NCI-H510A (cell line): ENCODE results near the gene MORC3.
A peak's percentile ranks its signal among the peaks of the same experiment; 100 is the strongest.
"Not testable (repeated sequence)": the region's sequence is repeated elsewhere in the genome, so short reads cannot be mapped to it uniquely, and the experiment has no call there.

Experiments used
- DNase-seq: peaks from one replicate; lab custom pipeline; 2025; lab: John Stamatoyannopoulos, UW

Gene MORC3

GRCh38 chr21:36319767-36320420, at the start of gene MORC3:
Gene MORC3 (plus strand): TSS chr21:36320197. CDS start chr21:36320265, 68 bp downstream.
- peak; percentile 94 for DNase-seq

- DNase-seq: not testable (repeated sequence)
Observed at GRCh38 chr21:36270786-36271695, 49.0 kb upstream of the MORC3 start.

GRCh38 chr21:36274128-36274527, 45.9 kb upstream of the MORC3 start:
- no peak for DNase-seq

- DNase-seq: no peak
Observed at GRCh38 chr21:36282568-36283230, 37.3 kb upstream of the MORC3 start.

GRCh38 chr21:36283231-36283622, 36.8 kb upstream of the MORC3 start:
- DNase-seq: not testable (repeated sequence)

- DNase-seq: no peak
Observed at GRCh38 chr21:36288651-36289243, 31.2 kb upstream of the MORC3 start.

- DNase-seq: no peak
Observed at GRCh38 chr21:36291509-36291908, 28.5 kb upstream of the MORC3 start.

- no peak for DNase-seq
Observed at GRCh38 chr21:36297406-36297937, 22.5 kb upstream of the MORC3 start.

- DNase-seq: no peak
Observed at GRCh38 chr21:36297938-36298572, 21.9 kb upstream of the MORC3 start.

GRCh38 chr21:36306872-36307534, 13.0 kb upstream of the MORC3 start:
- no peak for DNase-seq

- DNase-seq: no peak
Observed at GRCh38 chr21:36310016-36310415, 10.0 kb upstream of the MORC3 start.

GRCh38 chr21:36313446-36313845, 6.6 kb upstream of the MORC3 start:
- DNase-seq: not testable (repeated sequence)

GRCh38 chr21:36316045-36316444, 4.0 kb upstream of the MORC3 start:
- DNase-seq: not testable (repeated sequence)

- no peak for DNase-seq
Observed at GRCh38 chr21:36316872-36317484, 3.0 kb upstream of the MORC3 start.

- not testable (repeated sequence) for DNase-seq
Observed at GRCh38 chr21:36319406-36319766, 611 bp upstream of the MORC3 start.

GRCh38 chr21:36320421-36321324, 676 bp downstream of the MORC3 start:
- no peak for DNase-seq

- no peak for DNase-seq
Observed at GRCh38 chr21:36321325-36322082, 1.5 kb downstream of the MORC3 start.

- DNase-seq: no peak
Observed at GRCh38 chr21:36322083-36322424, 2.1 kb downstream of the MORC3 start.

- no peak for DNase-seq
Observed at GRCh38 chr21:36323032-36323431, 3.0 kb downstream of the MORC3 start.
